A549 (cell line): Measurements from ENCODE around the gene UNC5CL.

ENCODE experiments used
- CHD2 ChIP-seq: fragments of 150-350 bp; IDR thresholded peaks from 2 replicates; pipeline ENCODE4 v1.6.1; 2014; ENCODE audit warnings: low read length; ENCODE audit not compliant: partially characterized antibody
- EP300 ChIP-seq, 2 experiments: fragments of >200 bp; sonication (Bioruptor Twin); formaldehyde crosslinking; IDR thresholded peaks; 2 replicates in 1 of 2; 3 replicates in 1 of 2; pipeline ENCODE4 v1.6.1; 2016 to 2017
- REST ChIP-seq: fragments of 200-600 bp; sonication (generic); IDR thresholded peaks from 2 replicates; pipeline ENCODE4 v1.6.1; 2016; ENCODE audit warnings: antibody characterized with exemption, mild to moderate bottlenecking, moderate library complexity
- ZFP36 ChIP-seq: fragments of 450-650 bp; IDR thresholded peaks from 2 replicates; pipeline ENCODE4 v1.6.1; 2014; ENCODE audit warnings: borderline replicate concordance; ENCODE audit not compliant: partially characterized antibody

GRCh38 chr6:41071501-41071922 is 32.5 kb upstream of the UNC5CL start:
- TF ChIP-seq EP300 (IDR thresholded peaks at IDR 0.05) (no peak), ZFP36 (no peak), REST (no peak), CHD2 (no peak)
